Activated CD8-positive, alpha-beta T cell treated with anti-CD3 and anti-CD28 coated beads for 36 hours (primary cell): ENCODE results near the gene FOXN3. TPM values are rescaled to one million over a fixed set of nuclear protein-coding genes. Genes with fewer than 3 reads are reported as not detected.

Source experiments
- ATAC-seq: fragments of 200-7000 bp; cut with Tn5 transposase; one replicate; pipeline ENCODE4 v1.10.0; 2021; ENCODE audit warnings: mild to moderate bottlenecking, moderate library complexity
- CTCF ChIA-PET: fragments of 350-600 bp; sonication (Branson Sonifier 250); formaldehyde crosslinking; loops from one replicate; lab custom pipeline; 2021; ENCODE audit warnings: antibody characterized with exemption; lab: Charles Lee
- POLR2A ChIA-PET: fragments of 350-600 bp; sonication (Branson Sonifier 250); formaldehyde crosslinking; loops from one replicate; lab custom pipeline; 2021; ENCODE audit warnings: antibody characterized with exemption; lab: Charles Lee
- DNase-seq: peaks from one replicate; pipeline ENCODE4 v3.0.0-alpha.2; 2020
- H3K27ac Mint-ChIP-seq: one replicate; pipeline ENCODE4 v1.8.0; 2021; ENCODE audit warnings: mild to moderate bottlenecking, mixed read lengths
- H3K27me3 Mint-ChIP-seq: one replicate; pipeline ENCODE4 v1.8.0; 2021; ENCODE audit warnings: mixed read lengths
- H3K36me3 Mint-ChIP-seq: one replicate; pipeline ENCODE4 v1.8.0; 2021; ENCODE audit warnings: low read depth, mixed read lengths
- H3K4me1 Mint-ChIP-seq: one replicate; pipeline ENCODE4 v1.8.0; 2021; ENCODE audit warnings: low read depth, mixed read lengths
- H3K4me3 Mint-ChIP-seq: one replicate; pipeline ENCODE4 v1.8.0; 2021; ENCODE audit warnings: mild to moderate bottlenecking, moderate library complexity, mixed read lengths
- H3K9me3 Mint-ChIP-seq: one replicate; pipeline ENCODE4 v1.8.0; 2021; ENCODE audit warnings: mixed read lengths
- intact Hi-C: fragments of 100-400 bp; cut with micrococcal nuclease; formaldehyde crosslinking; loops from one replicate; pipeline ENCODE4 v1.10.0; 2022
- total RNA-seq, 2 experiments: library from RNA; stranded (reverse); gene quantifications; one replicate each; pipeline ENCODE4 v1.2.3, GENCODE V29; 2021
- TF ChIP-seq, protein P1 (sequence below): fragments of 200-600 bp; IDR thresholded peaks from one replicate; pipeline ENCODE4 v1.8.0; 2022; ENCODE audit warnings: antibody characterized with exemption, mild to moderate bottlenecking

FOXN3 gene
- total RNA-seq, 2 experiments from 2014 or later = 83.4 to 85.0 TPM

DNA sequence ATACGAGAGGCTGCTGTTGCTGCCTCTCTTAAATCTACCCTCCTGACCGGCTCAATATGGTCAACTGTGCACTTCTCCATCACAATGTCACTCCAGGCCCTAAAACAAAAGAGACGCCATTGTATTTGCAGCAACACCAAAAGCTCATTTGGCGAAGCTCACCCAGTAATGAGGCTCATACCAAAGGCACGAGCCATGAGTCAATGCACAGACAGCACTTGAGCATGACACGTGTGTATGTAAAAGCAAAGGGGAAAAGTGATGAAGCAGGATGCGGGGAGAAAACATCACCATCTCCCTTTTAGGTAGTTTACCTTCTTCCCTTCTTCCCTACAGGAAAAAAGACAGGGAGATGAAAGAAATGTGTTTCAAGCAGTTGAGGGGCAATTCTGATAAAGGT lies 150.3 kb downstream of the FOXN3 start:
- H3K4me1 Mint-ChIP-seq = peaks cover 73% of the 10 kb centered on the region
- H3K27ac Mint-ChIP-seq = no peak overlapping the region
- ATAC-seq (no peak), DNase-seq (no peak)
- peaks cover 41% of the 10 kb centered on the region for H3K36me3 Mint-ChIP-seq
- H3K4me3 Mint-ChIP-seq = no peak overlapping the region
- no peaks in the 10 kb centered on the region for H3K27me3 Mint-ChIP-seq
- TF ChIP-seq, protein P1, sequence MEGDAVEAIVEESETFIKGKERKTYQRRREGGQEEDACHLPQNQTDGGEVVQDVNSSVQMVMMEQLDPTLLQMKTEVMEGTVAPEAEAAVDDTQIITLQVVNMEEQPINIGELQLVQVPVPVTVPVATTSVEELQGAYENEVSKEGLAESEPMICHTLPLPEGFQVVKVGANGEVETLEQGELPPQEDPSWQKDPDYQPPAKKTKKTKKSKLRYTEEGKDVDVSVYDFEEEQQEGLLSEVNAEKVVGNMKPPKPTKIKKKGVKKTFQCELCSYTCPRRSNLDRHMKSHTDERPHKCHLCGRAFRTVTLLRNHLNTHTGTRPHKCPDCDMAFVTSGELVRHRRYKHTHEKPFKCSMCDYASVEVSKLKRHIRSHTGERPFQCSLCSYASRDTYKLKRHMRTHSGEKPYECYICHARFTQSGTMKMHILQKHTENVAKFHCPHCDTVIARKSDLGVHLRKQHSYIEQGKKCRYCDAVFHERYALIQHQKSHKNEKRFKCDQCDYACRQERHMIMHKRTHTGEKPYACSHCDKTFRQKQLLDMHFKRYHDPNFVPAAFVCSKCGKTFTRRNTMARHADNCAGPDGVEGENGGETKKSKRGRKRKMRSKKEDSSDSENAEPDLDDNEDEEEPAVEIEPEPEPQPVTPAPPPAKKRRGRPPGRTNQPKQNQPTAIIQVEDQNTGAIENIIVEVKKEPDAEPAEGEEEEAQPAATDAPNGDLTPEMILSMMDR = no peak
- intact Hi-C loops = no loop called here
- ChIA-PET POLR2A (no interaction called here), CTCF (no interaction called here)
- peaks cover 1% of the 10 kb centered on the region for H3K9me3 Mint-ChIP-seq

DNA sequence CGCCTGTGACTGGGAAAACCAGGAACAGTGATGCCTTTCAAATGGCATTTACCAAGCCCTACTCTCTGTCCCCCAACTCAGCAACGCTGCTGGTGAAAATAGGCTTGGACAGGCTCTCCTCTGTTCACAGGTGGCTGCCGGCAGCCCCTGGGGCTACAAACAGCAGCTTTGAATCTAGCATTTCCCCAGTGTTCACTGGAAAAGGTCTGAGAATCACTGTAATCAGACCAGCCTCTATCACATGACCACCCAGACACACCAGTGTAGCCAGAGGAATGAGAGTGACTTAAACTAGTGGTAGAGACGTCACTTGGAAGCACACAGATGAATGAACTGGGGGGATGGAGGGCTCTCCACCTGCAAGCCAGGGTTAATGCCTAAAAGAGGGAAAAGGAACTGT lies 151.8 kb downstream of the FOXN3 start:
- H3K27me3 Mint-ChIP-seq = no peaks in the 10 kb centered on the region
- H3K27ac Mint-ChIP-seq = no peak overlapping the region
- intact Hi-C loops = no loop called here
- peaks cover 60% of the 10 kb centered on the region for H3K4me1 Mint-ChIP-seq
- DNase-seq (no peak), ATAC-seq (no peak)
- POLR2A ChIA-PET = interaction anchor here (0.5 to 1.2 kb wide), 2 partner anchors 11 to 393 kb away, joined by 3 to 6 read pairs; no protein-coding TSS in a partner anchor
- H3K4me3 Mint-ChIP-seq = no peak overlapping the region
- CTCF ChIA-PET = interaction anchor here (1.1 kb wide), 1 partner anchor 8 kb away, joined by 4 read pairs; no protein-coding TSS in a partner anchor
- H3K36me3 Mint-ChIP-seq = peaks cover 40% of the 10 kb centered on the region
- peaks cover 1% of the 10 kb centered on the region for H3K9me3 Mint-ChIP-seq
- TF ChIP-seq, protein P1 = no peak

DNA sequence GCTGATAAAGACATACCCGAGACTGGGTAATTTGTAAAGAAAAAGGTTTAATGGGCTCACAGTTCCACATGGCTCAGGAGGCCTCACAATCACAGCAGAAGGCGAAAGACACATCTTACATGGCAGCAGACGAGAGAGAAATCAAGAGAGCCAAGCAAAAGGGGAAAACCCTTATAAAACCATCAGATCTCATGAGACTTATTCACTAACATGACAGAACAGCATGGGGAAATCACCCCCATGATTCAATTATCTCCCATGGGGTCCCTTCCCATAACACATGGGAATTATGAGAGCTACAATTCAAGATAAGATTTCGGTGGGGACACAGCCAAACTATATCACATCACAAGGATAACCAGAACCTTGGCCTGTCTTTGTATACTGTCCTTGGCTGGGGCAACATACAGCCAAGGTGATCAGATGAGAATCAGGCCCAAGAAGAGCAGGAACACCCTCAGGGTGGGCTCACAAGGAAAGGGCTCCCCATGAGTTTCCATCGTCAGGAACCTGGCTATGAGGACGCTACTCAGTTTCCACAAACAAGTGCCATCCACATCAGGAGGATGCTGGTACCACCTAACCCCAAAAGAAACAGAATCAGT lies 152.7 kb downstream of the FOXN3 start:
- H3K27me3 Mint-ChIP-seq = no peaks in the 10 kb centered on the region
- no peak overlapping the region for H3K4me3 Mint-ChIP-seq
- ChIA-PET CTCF (interaction anchor here (1.1 kb wide), 1 partner anchor 9 kb away, joined by 4 read pairs; no protein-coding TSS in a partner anchor), POLR2A (interaction anchor here (1.2 kb wide), 1 partner anchor 10 kb away, joined by 3 read pairs; no protein-coding TSS in a partner anchor)
- DNase-seq = no peak
- ATAC-seq = peak; percentile 83
- peaks cover 58% of the 10 kb centered on the region for H3K4me1 Mint-ChIP-seq
- TF ChIP-seq, protein P1 = no peak
- H3K27ac Mint-ChIP-seq = peak overlapping the region; percentile 90
- intact Hi-C loops = no loop called here
- peaks cover 40% of the 10 kb centered on the region for H3K36me3 Mint-ChIP-seq
- peaks cover 4% of the 10 kb centered on the region for H3K9me3 Mint-ChIP-seq

DNA sequence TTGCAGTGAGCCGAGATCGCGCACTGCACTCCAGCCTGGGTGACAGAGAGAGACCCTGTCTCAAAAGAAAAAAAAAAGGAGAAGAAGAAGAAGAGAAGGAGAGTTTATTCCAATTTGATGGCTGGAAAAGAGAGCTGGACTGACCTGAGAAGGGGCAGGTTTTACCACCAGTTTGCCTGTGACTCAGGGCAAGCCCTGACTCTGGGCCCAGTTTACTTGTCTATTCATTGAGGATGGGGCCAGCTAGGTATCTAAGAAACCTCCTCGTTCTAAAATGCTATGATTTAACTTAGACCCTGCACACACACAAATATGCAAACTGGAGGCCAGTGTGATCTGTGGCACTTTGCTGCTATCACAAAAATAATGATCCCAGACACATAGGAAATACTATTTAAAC lies 155.0 kb downstream of the FOXN3 start:
- no peak for DNase-seq
- intact Hi-C loops = no loop called here
- TF ChIP-seq, protein P1 = no peak
- Mint-ChIP-seq H3K4me3 (no peak overlapping the region), H3K9me3 (peaks cover 4% of the 10 kb centered on the region), H3K27me3 (no peaks in the 10 kb centered on the region), H3K36me3 (peaks cover 55% of the 10 kb centered on the region), H3K4me1 (peaks cover 57% of the 10 kb centered on the region), H3K27ac (peak overlapping the region; percentile 26)
- CTCF ChIA-PET = interaction anchor here (0.9 kb wide), 1 partner anchor 10 kb away, joined by 5 read pairs; no protein-coding TSS in a partner anchor
- no peak for ATAC-seq
- POLR2A ChIA-PET = interaction anchor here (0.6 to 1.7 kb wide), 2 partner anchors 98 to 103 kb away, joined by 3 to 6 read pairs; no protein-coding TSS in a partner anchor

DNA sequence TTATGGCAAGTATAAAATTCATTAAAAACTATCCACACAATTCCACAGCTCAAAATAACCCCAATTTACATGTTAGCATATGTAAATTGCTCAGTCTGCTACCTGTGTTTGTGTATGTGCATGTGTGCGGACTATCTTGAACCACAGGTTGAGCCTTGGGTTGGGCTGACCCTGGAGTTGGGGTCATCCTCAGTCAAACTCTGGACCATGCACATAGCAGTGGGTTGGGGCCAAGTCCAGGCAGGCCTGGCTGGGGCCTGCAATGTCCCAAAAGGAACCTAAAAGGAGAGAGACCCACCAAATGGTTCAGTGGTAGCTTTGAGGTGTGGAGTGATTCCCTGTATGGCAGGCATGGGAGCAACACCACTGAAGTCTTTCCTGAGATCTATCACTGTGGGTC lies 156.1 kb downstream of the FOXN3 start:
- Mint-ChIP-seq H3K36me3 (peaks cover 52% of the 10 kb centered on the region), H3K27ac (no peak overlapping the region), H3K9me3 (peaks cover 4% of the 10 kb centered on the region), H3K4me3 (no peak overlapping the region), H3K4me1 (peaks cover 57% of the 10 kb centered on the region), H3K27me3 (no peaks in the 10 kb centered on the region)
- ATAC-seq (no peak), DNase-seq (no peak)
- TF ChIP-seq, protein P1 = no peak
- CTCF ChIA-PET = interaction anchor here (1.1 kb wide), 1 partner anchor 22 kb away, joined by 3 read pairs; no protein-coding TSS in a partner anchor
- intact Hi-C loops = no loop called here
- POLR2A ChIA-PET = interaction anchor here (0.9 to 1.7 kb wide), 2 partner anchors 14 to 104 kb away, joined by 3 to 6 read pairs; no protein-coding TSS in a partner anchor
